HG03571 (cell line): ENCODE results near the gene WFIKKN1.
A peak's percentile ranks its signal among the peaks of the same experiment; 100 is the strongest.

ENCODE experiments used
- ATAC-seq: cut with Tn5 transposase; IDR thresholded peaks from one replicate; pipeline ENCODE4 v1.9.1; 2021; ENCODE audit not compliant: unreplicated experiment

The WFIKKN1 gene

DNA sequence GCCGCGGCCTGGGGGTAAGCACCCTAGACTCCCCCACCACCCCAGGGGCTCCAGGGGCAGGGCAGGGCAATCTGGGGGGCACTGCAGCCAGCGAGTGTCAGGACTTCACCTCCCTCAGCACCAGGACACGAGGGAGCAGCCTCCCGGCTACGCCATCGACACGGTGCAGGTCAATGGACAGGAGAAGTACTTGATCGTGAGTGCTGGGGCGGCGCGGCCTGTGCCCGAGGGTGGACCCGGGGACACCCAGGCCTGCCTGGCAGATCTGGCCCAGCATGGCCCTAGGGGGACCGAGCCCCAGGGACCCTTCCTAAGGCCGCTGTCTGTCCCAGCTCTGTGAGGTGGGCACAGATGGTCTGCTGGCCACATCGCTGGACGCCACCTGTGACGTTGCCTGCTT is 41.6 kb downstream of the WFIKKN1 start:
- no peak for ATAC-seq

GRCh38 chr16:672851-673250 is 42.1 kb downstream of the WFIKKN1 start:
- ATAC-seq: no peak

GRCh38 chr16:673399-673991 is 42.7 kb downstream of the WFIKKN1 start:
- ATAC-seq: no peak

GRCh38 chr16:674214-674881 is 43.6 kb downstream of the WFIKKN1 start:
- ATAC-seq: no peak

DNA sequence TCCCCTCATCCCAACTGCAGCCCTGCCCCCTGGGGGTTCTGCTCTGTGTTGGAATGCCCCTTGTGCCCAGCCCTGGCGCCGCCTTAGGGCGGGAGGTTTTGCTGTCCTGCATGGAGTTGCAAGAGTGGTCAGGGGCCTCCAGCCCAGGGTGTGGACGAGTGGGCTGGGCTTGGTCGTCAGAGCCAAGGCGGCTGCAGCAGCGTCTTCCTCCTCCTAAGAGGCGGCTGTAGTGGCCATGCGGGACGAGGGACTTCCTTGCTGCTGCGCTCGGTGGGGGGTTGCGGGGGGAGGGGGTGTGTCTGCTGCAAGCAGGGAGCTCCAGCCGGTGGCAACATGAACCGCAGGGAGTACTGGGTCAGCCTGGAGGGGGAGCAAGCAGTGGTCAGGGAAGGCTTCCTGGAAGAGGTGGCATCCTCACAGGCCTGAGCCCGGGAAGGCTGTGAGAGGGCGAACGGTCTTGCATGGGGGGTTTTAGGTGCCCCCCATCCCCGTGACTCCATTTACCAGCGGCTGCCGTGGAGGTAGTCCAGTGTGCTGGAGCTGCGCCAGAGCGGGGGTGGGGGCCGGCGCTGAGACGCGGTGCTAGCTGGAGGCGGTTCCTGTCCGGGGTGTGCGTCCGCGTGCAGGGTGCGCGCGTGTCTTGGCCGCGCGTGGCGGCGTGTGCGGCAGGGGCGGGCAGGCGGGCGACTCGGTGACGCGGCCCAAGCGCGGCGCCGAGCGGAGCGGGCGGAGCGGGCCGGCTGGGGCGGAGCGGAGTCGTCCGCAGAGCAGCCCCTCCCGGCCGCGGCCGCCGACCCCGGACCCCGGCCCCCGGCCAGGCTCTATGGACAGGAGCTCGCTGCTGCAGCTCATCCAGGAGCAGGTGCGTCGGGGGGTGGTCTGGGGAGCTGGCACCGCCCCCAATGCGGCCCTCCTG is 44.4 kb downstream of the WFIKKN1 start, which contains the start of gene RHBDL1:
TSS of gene RHBDL1 (plus strand) at position 704 of the 916 bp plus-strand sequence. CDS start at position 824, 120 bp downstream.
- no peak for ATAC-seq

DNA sequence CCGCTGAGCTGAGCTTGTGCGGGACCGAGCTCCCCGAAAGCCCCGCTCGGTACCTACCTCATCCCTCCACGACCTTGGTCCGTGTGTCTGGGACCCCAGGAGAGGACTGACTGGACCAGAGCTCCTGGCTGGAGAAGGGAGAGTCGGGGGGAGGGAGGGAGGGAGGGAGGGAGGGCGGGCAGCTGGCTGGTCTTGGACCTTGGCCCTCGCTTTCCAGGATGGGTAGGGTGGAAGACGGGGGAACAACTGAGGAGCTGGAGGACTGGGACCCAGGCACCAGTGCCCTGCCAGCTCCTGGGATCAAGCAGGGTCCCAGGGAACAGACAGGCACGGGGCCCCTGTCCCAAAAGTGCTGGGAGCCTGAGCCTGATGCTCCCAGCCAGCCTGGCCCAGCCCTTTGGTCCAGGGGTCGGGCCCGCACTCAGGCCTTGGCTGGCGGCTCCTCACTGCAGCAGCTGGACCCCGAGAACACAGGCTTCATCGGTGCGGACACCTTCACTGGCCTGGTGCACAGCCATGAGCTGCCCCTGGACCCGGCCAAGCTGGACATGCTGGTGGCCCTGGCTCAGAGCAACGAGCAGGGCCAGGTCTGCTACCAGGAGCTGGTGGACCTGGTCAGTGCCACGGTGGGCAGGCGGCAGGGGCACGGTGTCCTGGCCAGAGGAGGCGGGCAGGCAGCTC is 45.2 kb downstream of the WFIKKN1 start:
- no peak for ATAC-seq

- ATAC-seq: no peak
These were observed 45.7 kb downstream of the WFIKKN1 start for GRCh38 chr16:676565-676902.

GRCh38 chr16:676913-677312 is 46.1 kb downstream of the WFIKKN1 start:
- ATAC-seq: no peak

GRCh38 chr16:677316-678190 is 46.8 kb downstream of the WFIKKN1 start:
- no peak for ATAC-seq

DNA sequence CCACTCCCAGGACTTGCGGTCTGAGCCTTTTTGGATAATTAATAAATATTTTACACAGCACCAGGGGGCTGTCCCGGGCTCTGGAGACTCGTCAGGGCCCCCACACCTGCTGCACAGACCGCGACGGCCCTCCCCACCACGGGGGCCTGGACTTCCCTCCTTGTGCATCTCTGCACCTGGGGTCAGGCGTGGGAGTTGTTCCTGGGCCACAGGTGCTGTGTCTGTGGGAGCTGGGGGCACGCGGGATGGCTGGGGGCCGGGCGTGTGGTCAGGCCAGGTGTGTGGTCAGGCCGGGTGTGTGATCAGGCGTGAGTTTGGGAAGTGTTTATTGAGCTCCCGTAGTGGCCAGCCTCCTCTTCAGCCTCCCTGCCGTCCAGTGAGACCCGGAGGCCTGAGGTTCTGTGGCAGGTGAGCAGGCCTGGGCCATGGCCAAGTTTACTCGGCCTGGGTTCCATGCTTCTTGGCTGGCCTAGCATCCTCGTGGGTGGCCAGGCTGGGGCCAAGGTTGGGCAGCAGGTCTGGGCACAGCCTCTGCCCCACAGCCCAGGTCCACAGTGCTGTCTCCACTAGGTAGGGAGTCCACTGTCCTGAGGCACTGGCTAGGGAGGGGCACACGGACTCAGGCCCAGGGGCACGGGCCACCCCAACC is 47.5 kb downstream of the WFIKKN1 start:
- ATAC-seq: no peak

- ATAC-seq: no peak
These were observed 48.4 kb downstream of the WFIKKN1 start for GRCh38 chr16:678858-679813.

- ATAC-seq: peak; percentile 28
These were observed 49.2 kb downstream of the WFIKKN1 start, which contains the start of gene STUB1 for GRCh38 chr16:679814-680624. Gene STUB1 (plus strand): TSS chr16:680410. CDS start chr16:680526, 116 bp downstream.

DNA sequence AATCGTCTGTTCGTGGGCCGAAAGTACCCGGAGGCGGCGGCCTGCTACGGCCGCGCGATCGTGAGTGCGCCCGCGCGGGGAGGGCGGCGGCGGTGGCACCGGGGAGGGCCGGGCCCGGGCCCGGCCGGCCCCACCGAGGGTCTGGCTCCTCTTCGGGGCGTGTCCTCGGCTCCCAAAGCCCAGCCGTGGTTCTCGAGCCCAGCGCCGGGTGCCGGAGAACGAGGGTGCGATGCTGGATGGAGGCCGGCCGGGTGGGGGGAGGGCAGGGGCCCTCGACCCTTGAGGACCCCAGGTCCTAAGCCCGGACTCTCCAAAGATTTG is 49.8 kb downstream of the WFIKKN1 start:
- no peak for ATAC-seq

GRCh38 chr16:680967-681745 is 50.4 kb downstream of the WFIKKN1 start:
- no peak for ATAC-seq

DNA sequence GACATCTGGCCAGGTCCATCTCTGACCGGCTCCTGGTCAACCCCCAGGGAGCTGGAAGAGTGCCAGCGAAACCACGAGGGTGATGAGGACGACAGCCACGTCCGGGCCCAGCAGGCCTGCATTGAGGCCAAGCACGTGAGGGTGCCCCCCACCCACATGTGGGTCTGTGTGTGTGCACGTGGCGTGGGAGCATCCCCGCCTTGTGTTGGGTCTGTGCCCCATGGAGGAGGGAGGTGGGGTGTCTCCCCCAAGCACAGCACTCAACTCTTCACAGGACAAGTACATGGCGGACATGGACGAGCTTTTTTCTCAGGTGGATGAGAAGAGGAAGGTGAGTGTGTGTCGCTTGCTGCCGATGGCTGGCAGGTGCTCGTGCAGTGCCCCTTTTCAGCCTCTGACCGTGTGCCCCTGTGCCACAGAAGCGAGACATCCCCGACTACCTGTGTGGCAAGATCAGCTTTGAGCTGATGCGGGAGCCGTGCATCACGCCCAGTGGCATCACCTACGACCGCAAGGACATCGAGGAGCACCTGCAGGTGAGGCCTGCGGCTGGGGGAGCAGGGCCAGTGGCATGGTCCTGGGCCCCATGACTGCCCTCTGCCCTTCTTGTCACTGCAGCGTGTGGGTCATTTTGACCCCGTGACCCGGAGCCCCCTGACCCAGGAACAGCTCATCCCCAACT is 51.1 kb downstream of the WFIKKN1 start:
- no peak for ATAC-seq
